Measurements from ENCODE around the gene TFF2.

TFF2 gene

GRCh38 chr21:42350927-42351426, at the start of gene TFF2:
TSS of gene TFF2 (minus strand) at chr21:42350994. CDS start at chr21:42350957, 37 bp downstream.
- no peak for DNase-seq

- no peak for DNase-seq
Observed at GRCh38 chr21:42400525-42400924, 49.7 kb upstream of the TFF2 start.

GRCh38 chr21:42398436-42399028, 47.7 kb upstream of the TFF2 start:
- DNase-seq: no peak

- DNase-seq: no peak
Observed at GRCh38 chr21:42397746-42398394, 47.1 kb upstream of the TFF2 start.

GRCh38 chr21:42396799-42397745, 46.3 kb upstream of the TFF2 start:
- DNase-seq: no peak

GRCh38 chr21:42395905-42396651, 45.3 kb upstream of the TFF2 start, which contains the start of gene TMPRSS3:
TSS of gene TMPRSS3 (minus strand) at chr21:42396052. CDS start at chr21:42395417, 635 bp downstream.
- no peak for DNase-seq

GRCh38 chr21:42395302-42395701, 44.5 kb upstream of the TFF2 start:
- no peak for DNase-seq

GRCh38 chr21:42393443-42393950, 42.7 kb upstream of the TFF2 start:
- DNase-seq: no peak

- no peak for DNase-seq
Observed at GRCh38 chr21:42392731-42393442, 42.1 kb upstream of the TFF2 start.

GRCh38 chr21:42391297-42391696, 40.5 kb upstream of the TFF2 start:
- no peak for DNase-seq

GRCh38 chr21:42390696-42391095, 39.9 kb upstream of the TFF2 start:
- DNase-seq: no peak

GRCh38 chr21:42390193-42390592, 39.4 kb upstream of the TFF2 start:
- no peak for DNase-seq

GRCh38 chr21:42389449-42389835, 38.6 kb upstream of the TFF2 start:
- no peak for DNase-seq

GRCh38 chr21:42388740-42389448, 38.1 kb upstream of the TFF2 start:
- no peak for DNase-seq

GRCh38 chr21:42387843-42388340, 37.1 kb upstream of the TFF2 start:
- no peak for DNase-seq

- no peak for DNase-seq
Observed at GRCh38 chr21:42387164-42387563, 36.4 kb upstream of the TFF2 start.

GRCh38 chr21:42386034-42386591, 35.3 kb upstream of the TFF2 start:
- no peak for DNase-seq

GRCh38 chr21:42385619-42386018, 34.8 kb upstream of the TFF2 start:
- DNase-seq: no peak

GRCh38 chr21:42384989-42385388, 34.2 kb upstream of the TFF2 start:
- no peak for DNase-seq

GRCh38 chr21:42384156-42384945, 33.6 kb upstream of the TFF2 start:
- DNase-seq: no peak

All from HCEC 1CT (cell line).